Activated T-cell treated with anti-CD3 and anti-CD28 coated beads, Interleukin-2, amount 50 U/mL, for 72 hours (primary cell): ENCODE measurements around the gene ARHGAP9. TPM values are rescaled to one million over a fixed set of nuclear protein-coding genes. Genes with fewer than 3 reads are reported as not detected.
A peak's percentile ranks its signal among the peaks of the same experiment; 100 is the strongest.

Source experiments
- ATAC-seq, 2 donors: fragments of 150-1000 bp; cut with Tn5 transposase; replicated peaks in 1 of 2; 2 replicates each; pipeline ENCODE4 v1.10.0; 2021; ENCODE audit warnings: moderate library complexity in 2 of 2, mild to moderate bottlenecking in 1 of 2
- DNase-seq, 2 donors: peaks; one replicate each; pipeline ENCODE4 v3.0.0; 2021 to 2022; ENCODE audit warnings: mixed read lengths in 1 of 2
- H3K27ac Mint-ChIP-seq: one replicate; pipeline ENCODE4 v1.8.0; 2022; ENCODE audit warnings: mild to moderate bottlenecking, moderate library complexity, mixed read lengths
- H3K27me3 Mint-ChIP-seq: one replicate; pipeline ENCODE4 v1.8.0; 2022; ENCODE audit warnings: low read depth, mixed read lengths
- H3K36me3 Mint-ChIP-seq, 2 donors: one replicate each; pipeline ENCODE4 v1.8.0; 2022; ENCODE audit warnings: mixed read lengths in 2 of 2, mild to moderate bottlenecking in 1 of 2; ENCODE audit not compliant: insufficient read depth in 2 of 2
- H3K4me1 Mint-ChIP-seq: one replicate; pipeline ENCODE4 v1.8.0; 2022; ENCODE audit warnings: low read depth, mixed read lengths
- H3K4me3 Mint-ChIP-seq, 2 donors: one replicate each; pipeline ENCODE4 v1.8.0; 2022; ENCODE audit warnings: mild to moderate bottlenecking in 2 of 2, mixed read lengths in 2 of 2, moderate library complexity in 2 of 2
- H3K9me3 Mint-ChIP-seq, 2 donors: one replicate each; pipeline ENCODE4 v1.8.0; 2022; ENCODE audit warnings: mixed read lengths in 2 of 2
- total RNA-seq, 2 donors: library from RNA; stranded (reverse); gene quantifications; one replicate each; pipeline ENCODE4 v1.2.3, GENCODE V29; 2022

The ARHGAP9 gene
- total RNA-seq, result 100 to 1,000 TPM; 119 to 153 TPM

GRCh38 chr12:57479376-57480115, at the start of gene ARHGAP9:
Gene ARHGAP9 (minus strand): TSS chr12:57479866. CDS start chr12:57479406, 460 bp downstream.
- DNase-seq (peak; percentile 54 to 66), ATAC-seq (peak; percentile 63 to 66)
- peak within 1 kb of the TSS; percentile 97 to 98 for H3K4me3 Mint-ChIP-seq
- H3K27ac Mint-ChIP-seq, result peak within 1 kb of the TSS; percentile 95
- H3K4me1 Mint-ChIP-seq, result peaks cover 63% of the 10 kb centered on the region
- H3K27me3 Mint-ChIP-seq, result no peaks in the 10 kb centered on the region
- H3K9me3 Mint-ChIP-seq, result no peaks in the 10 kb centered on the region
- peaks cover 15 to 21% of the 10 kb centered on the region in 2 donors for H3K36me3 Mint-ChIP-seq

GRCh38 chr12:57528831-57529555, 49.3 kb upstream of the ARHGAP9 start:
- H3K9me3 Mint-ChIP-seq, result no peaks in the 10 kb centered on the region
- H3K27ac Mint-ChIP-seq, result peak overlapping the region; percentile 67
- H3K4me3 Mint-ChIP-seq, result no peak overlapping the region
- H3K4me1 Mint-ChIP-seq, result peaks cover 16% of the 10 kb centered on the region
- peaks cover 3 to 37% of the 10 kb centered on the region in 2 donors for H3K36me3 Mint-ChIP-seq
- DNase-seq (no peak), ATAC-seq (no peak)
- no peaks in the 10 kb centered on the region for H3K27me3 Mint-ChIP-seq

- no peaks in the 10 kb centered on the region for H3K9me3 Mint-ChIP-seq
Measured at GRCh38 chr12:57528176-57528575, 48.5 kb upstream of the ARHGAP9 start.

GRCh38 chr12:57527184-57527583, 47.5 kb upstream of the ARHGAP9 start:
- no peaks in the 10 kb centered on the region for H3K27me3 Mint-ChIP-seq
- H3K27ac Mint-ChIP-seq, result no peak overlapping the region
- H3K4me3 Mint-ChIP-seq, result no peak overlapping the region
- no peaks in the 10 kb centered on the region for H3K9me3 Mint-ChIP-seq
- ATAC-seq, result no peak
- peaks cover under 1 to 26% of the 10 kb centered on the region in 2 donors for H3K36me3 Mint-ChIP-seq
- no peak for DNase-seq
- peaks cover 26% of the 10 kb centered on the region for H3K4me1 Mint-ChIP-seq

More at GRCh38 chr12:57528176-57528575, 48.5 kb upstream of the ARHGAP9 start:
- H3K4me3 Mint-ChIP-seq, result no peak overlapping the region
- peaks cover 24% of the 10 kb centered on the region for H3K4me1 Mint-ChIP-seq
- no peak overlapping the region for H3K27ac Mint-ChIP-seq
- ATAC-seq, result no peak
- peaks cover 3 to 33% of the 10 kb centered on the region in 2 donors for H3K36me3 Mint-ChIP-seq
- H3K27me3 Mint-ChIP-seq, result no peaks in the 10 kb centered on the region
- no peak for DNase-seq

GRCh38 chr12:57526477-57527126, 46.9 kb upstream of the ARHGAP9 start:
- Mint-ChIP-seq H3K4me1 (peaks cover 32% of the 10 kb centered on the region), H3K27me3 (no peaks in the 10 kb centered on the region), H3K36me3 (peaks cover 2 to 22% of the 10 kb centered on the region in 2 donors), H3K27ac (peak overlapping the region; percentile 81), H3K9me3 (no peaks in the 10 kb centered on the region), H3K4me3 (no peak overlapping the region)
- no peak for DNase-seq
- no peak for ATAC-seq

GRCh38 chr12:57525615-57526383, 46.1 kb upstream of the ARHGAP9 start:
- ATAC-seq (no peak), DNase-seq (no peak)
- Mint-ChIP-seq H3K27me3 (no peaks in the 10 kb centered on the region), H3K27ac (no peak overlapping the region), H3K4me3 (no peak overlapping the region), H3K9me3 (no peaks in the 10 kb centered on the region), H3K36me3 (peaks cover 2 to 15% of the 10 kb centered on the region in 2 donors), H3K4me1 (peaks cover 40% of the 10 kb centered on the region)

- Mint-ChIP-seq H3K27ac (no peak overlapping the region), H3K4me3 (peak overlapping the region; percentile 94 to 97), H3K4me1 (peaks cover 41% of the 10 kb centered on the region), H3K27me3 (no peaks in the 10 kb centered on the region), H3K9me3 (no peaks in the 10 kb centered on the region), H3K36me3 (peaks cover 6 to 17% of the 10 kb centered on the region in 2 donors)
- ATAC-seq, result no peak
- DNase-seq, result no peak
Measured at GRCh38 chr12:57524814-57525614, 45.3 kb upstream of the ARHGAP9 start.

GRCh38 chr12:57523706-57524614, 44.3 kb upstream of the ARHGAP9 start:
- Mint-ChIP-seq H3K27ac (peak overlapping the region; percentile 92), H3K27me3 (no peaks in the 10 kb centered on the region), H3K36me3 (peaks cover 9 to 19% of the 10 kb centered on the region in 2 donors), H3K4me1 (peaks cover 46% of the 10 kb centered on the region), H3K9me3 (no peaks in the 10 kb centered on the region), H3K4me3 (peak overlapping the region; percentile 94 to 97)
- ATAC-seq (no peak), DNase-seq (peak in 1 of 2 donors; percentile 24)

- ATAC-seq, result no peak
- Mint-ChIP-seq H3K27ac (peak overlapping the region; percentile 92), H3K27me3 (no peaks in the 10 kb centered on the region), H3K36me3 (peaks cover 14 to 24% of the 10 kb centered on the region in 2 donors), H3K4me1 (peaks cover 55% of the 10 kb centered on the region), H3K9me3 (no peaks in the 10 kb centered on the region), H3K4me3 (peak overlapping the region; percentile 94 to 97)
- DNase-seq, result peak in 1 of 2 donors; percentile 37
Measured at GRCh38 chr12:57522887-57523705, 43.4 kb upstream of the ARHGAP9 start.

GRCh38 chr12:57522011-57522886, 42.6 kb upstream of the ARHGAP9 start, which contains the start of gene MBD6:
Gene MBD6 (plus strand): TSS chr12:57522824. CDS start chr12:57524304, 1,480 bp downstream.
- Mint-ChIP-seq H3K9me3 (no peaks in the 10 kb centered on the region), H3K27me3 (no peaks in the 10 kb centered on the region), H3K36me3 (peaks cover 14 to 32% of the 10 kb centered on the region in 2 donors), H3K27ac (peak within 1 kb of the TSS; percentile 99), H3K4me1 (peaks cover 63% of the 10 kb centered on the region), H3K4me3 (peak within 1 kb of the TSS; percentile 94 to 98)
- ATAC-seq (peak; percentile 62 to 66), DNase-seq (peak; percentile 94 to 96)
